Measurements from ENCODE around the gene SLC16A9.

The SLC16A9 gene, protein sequence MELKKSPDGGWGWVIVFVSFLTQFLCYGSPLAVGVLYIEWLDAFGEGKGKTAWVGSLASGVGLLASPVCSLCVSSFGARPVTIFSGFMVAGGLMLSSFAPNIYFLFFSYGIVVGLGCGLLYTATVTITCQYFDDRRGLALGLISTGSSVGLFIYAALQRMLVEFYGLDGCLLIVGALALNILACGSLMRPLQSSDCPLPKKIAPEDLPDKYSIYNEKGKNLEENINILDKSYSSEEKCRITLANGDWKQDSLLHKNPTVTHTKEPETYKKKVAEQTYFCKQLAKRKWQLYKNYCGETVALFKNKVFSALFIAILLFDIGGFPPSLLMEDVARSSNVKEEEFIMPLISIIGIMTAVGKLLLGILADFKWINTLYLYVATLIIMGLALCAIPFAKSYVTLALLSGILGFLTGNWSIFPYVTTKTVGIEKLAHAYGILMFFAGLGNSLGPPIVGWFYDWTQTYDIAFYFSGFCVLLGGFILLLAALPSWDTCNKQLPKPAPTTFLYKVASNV

DNA sequence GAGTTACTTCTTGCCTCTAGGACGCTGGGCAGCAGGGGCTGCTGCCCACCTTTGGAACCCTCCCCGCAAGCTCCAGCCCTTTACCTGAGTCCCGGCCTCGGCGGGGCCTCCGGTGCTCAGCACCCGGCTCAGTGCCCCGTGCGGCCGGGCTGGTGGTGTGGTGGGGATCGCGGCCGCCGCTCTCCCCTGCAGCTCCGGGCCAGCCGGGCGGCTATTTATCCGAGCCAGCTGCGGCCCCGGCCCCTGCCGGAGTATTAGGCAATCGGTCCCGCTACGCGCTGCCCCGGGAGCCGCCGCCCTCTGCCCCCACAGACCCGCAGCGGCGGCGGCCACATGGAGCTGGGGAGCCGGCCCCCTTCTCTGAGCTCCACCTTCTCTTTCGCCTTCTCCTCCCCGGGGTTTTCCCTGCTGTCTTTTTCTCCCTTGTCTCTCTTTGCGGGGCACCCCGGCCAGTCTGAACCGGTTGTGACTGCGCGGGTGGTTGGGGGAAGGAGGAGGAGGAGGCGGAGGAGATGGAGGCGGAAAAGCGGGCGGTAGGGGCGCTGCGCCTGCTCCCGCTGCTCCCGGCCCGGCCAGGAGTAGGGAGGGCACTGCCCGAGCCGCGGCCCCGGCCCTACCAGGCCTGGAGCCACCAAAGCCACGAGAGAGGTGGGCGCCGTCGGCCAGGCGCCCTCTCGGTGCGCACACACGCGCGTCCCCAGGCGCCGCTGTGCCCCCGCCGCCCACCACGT lies at the start of gene SLC16A9:
Gene SLC16A9 (minus strand): TSS at position 456 of the 731 bp plus-strand sequence. CDS start 25,559 bp downstream, outside the sequence.
- Mint-ChIP-seq H3K4me1 (peaks cover 8% of the 10 kb centered on the region), H3K27ac (peak within 1 kb of the TSS; percentile 31 to 85 (median 74)), H3K9me3 (no peaks in the 10 kb centered on the region), H3K4me3 (peak within 1 kb of the TSS; percentile 90 to 93 (median 93)), H3K36me3 (ENCODE audit: low read depth) (no peaks in the 10 kb centered on the region), H3K27me3 (ENCODE audit: low read depth) (peaks cover 21% of the 10 kb centered on the region)
- TF ChIP-seq, protein P1, sequence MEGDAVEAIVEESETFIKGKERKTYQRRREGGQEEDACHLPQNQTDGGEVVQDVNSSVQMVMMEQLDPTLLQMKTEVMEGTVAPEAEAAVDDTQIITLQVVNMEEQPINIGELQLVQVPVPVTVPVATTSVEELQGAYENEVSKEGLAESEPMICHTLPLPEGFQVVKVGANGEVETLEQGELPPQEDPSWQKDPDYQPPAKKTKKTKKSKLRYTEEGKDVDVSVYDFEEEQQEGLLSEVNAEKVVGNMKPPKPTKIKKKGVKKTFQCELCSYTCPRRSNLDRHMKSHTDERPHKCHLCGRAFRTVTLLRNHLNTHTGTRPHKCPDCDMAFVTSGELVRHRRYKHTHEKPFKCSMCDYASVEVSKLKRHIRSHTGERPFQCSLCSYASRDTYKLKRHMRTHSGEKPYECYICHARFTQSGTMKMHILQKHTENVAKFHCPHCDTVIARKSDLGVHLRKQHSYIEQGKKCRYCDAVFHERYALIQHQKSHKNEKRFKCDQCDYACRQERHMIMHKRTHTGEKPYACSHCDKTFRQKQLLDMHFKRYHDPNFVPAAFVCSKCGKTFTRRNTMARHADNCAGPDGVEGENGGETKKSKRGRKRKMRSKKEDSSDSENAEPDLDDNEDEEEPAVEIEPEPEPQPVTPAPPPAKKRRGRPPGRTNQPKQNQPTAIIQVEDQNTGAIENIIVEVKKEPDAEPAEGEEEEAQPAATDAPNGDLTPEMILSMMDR (IDR thresholded peaks at IDR 0.05; ENCODE audit: unreplicated experiment in 3 of 3): peak; percentile 40 to 51 (median 41)

DNA sequence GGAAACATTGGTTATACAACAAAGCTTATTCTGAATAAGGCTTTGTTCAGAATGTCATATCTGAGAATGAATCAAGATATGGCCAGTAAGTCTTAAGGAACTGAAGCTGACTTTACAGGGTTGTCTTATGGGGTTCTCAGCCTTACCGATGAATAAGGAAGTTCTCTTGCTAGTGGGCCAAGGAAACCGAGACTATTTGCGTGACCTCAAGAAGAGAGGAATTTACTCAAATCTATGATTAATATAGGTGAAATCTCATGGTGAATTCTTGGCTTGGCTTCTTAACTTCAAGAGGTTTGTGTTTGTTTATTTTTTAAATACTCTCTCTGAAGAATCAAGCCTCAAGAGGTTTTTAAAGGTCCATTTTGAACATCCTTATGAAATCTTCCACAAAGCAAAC lies 48.3 kb upstream of the SLC16A9 start:
- no peaks in the 10 kb centered on the region for H3K27me3 Mint-ChIP-seq (ENCODE audit: low read depth)
- H3K4me1 Mint-ChIP-seq: peaks cover 10% of the 10 kb centered on the region
- no peak overlapping the region for H3K4me3 Mint-ChIP-seq
- no peaks in the 10 kb centered on the region for H3K36me3 Mint-ChIP-seq (ENCODE audit: low read depth)
- TF ChIP-seq, protein P1 (IDR thresholded peaks at IDR 0.05; ENCODE audit: unreplicated experiment in 3 of 3): no peak
- no peak overlapping the region for H3K27ac Mint-ChIP-seq
- peaks cover 5% of the 10 kb centered on the region for H3K9me3 Mint-ChIP-seq

DNA sequence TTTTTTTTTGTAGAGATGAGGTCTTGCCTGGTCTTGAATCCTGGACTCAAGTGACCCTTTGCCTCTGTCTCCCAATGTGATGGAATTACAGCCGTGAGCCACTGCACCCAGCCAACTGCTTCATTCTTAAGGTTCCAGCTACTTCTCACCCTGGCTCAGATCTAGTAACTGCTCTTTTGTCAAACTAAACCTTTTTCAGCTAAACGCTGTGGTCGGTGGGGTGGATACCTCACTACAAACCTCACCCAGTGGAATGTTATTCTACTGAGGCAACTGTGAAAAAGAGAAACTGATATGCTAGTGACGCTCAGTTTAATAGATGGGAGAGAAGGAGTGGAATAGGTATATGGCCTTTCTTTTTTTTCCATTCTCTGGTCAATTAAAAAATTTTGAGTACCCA lies 45.3 kb upstream of the SLC16A9 start:
- no peaks in the 10 kb centered on the region for H3K36me3 Mint-ChIP-seq (ENCODE audit: low read depth)
- TF ChIP-seq, protein P1 (IDR thresholded peaks at IDR 0.05; ENCODE audit: unreplicated experiment in 3 of 3): no peak
- no peaks in the 10 kb centered on the region for H3K9me3 Mint-ChIP-seq
- H3K4me1 Mint-ChIP-seq: peaks cover 18% of the 10 kb centered on the region
- H3K27ac Mint-ChIP-seq: no peak overlapping the region
- H3K4me3 Mint-ChIP-seq: no peak overlapping the region
- H3K27me3 Mint-ChIP-seq (ENCODE audit: low read depth): peaks cover 4% of the 10 kb centered on the region

DNA sequence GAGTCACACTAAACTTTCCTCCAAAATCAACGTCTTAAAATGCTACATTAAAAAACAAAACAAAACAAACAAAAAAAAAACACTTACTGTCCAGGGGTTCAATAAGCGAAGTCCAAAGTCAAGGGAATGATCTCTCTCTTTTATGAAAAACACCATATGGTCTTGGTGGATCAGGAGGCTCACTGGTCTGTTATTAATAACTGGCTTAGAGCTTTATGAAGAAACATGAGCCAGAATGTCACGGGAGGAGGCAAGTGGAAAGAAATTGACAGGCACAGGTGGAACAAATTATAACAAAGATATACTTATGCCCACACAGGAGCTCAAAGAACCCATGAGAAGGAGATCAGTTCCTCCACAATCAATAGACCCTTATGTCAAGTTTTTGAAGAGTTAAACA lies 43.6 kb upstream of the SLC16A9 start, which contains the start of gene MRLN:
Gene MRLN (minus strand): TSS at position 189 of the 400 bp plus-strand sequence.
- peaks cover 25% of the 10 kb centered on the region for H3K4me1 Mint-ChIP-seq
- peak within 1 kb of the TSS; percentile 60 to 66 (median 65) for H3K27ac Mint-ChIP-seq
- H3K9me3 Mint-ChIP-seq: no peaks in the 10 kb centered on the region
- TF ChIP-seq, protein P1 (IDR thresholded peaks at IDR 0.05; ENCODE audit: unreplicated experiment in 3 of 3): no peak
- peak within 1 kb of the TSS; percentile 32 to 88 (median 79) for H3K4me3 Mint-ChIP-seq
- no peaks in the 10 kb centered on the region for H3K36me3 Mint-ChIP-seq (ENCODE audit: low read depth)
- peaks cover 4% of the 10 kb centered on the region for H3K27me3 Mint-ChIP-seq (ENCODE audit: low read depth)

DNA sequence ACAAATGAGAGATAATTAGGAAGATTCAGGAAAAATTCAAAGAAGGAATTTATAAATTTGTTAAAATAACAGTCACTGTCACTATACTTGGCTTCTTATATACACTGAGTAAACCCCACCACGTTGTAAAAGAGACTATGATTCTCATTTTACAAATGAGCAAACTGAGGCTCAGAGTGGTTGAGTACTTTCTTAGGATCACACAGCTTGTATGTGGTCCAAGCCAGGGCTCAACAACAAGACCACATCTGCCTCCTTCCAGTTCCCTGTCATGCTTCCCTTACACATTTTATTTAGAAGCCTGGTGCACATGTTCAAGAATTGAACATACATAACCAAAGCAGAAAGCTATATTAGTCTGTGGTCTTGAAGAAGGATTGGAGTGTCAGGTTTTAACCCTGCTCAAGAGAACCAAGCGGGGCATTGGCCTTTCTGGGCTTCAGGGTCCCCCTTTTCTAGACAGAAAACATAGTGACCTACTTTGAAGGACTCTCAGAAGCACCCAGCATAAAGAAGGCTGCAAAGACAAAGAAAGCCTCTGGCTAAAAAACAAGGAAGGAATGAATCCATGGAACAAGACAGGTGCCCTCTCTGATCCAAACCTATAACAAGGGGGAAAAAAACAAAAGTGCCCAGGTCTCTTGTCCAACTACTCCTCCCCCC lies 42.8 kb upstream of the SLC16A9 start:
- Mint-ChIP-seq H3K9me3 (no peaks in the 10 kb centered on the region), H3K27ac (peak overlapping the region; percentile 52 to 66 (median 65)), H3K36me3 (ENCODE audit: low read depth) (no peaks in the 10 kb centered on the region), H3K27me3 (ENCODE audit: low read depth) (peaks cover 4% of the 10 kb centered on the region), H3K4me3 (peak overlapping the region; percentile 37 to 88 (median 79)), H3K4me1 (peaks cover 27% of the 10 kb centered on the region)
- TF ChIP-seq, protein P1 (IDR thresholded peaks at IDR 0.05; ENCODE audit: unreplicated experiment in 3 of 3): no peak
